CD4-positive, alpha-beta T cell treated with Interleukin-1 beta for 1 hour (primary cell): ENCODE data around the gene ABCA3.

Experiments
- DNase-seq, 2 donors: peaks; one replicate each; pipeline ENCODE4 v3.0.0-alpha.2; 2020 to 2022

ABCA3 gene

DNA sequence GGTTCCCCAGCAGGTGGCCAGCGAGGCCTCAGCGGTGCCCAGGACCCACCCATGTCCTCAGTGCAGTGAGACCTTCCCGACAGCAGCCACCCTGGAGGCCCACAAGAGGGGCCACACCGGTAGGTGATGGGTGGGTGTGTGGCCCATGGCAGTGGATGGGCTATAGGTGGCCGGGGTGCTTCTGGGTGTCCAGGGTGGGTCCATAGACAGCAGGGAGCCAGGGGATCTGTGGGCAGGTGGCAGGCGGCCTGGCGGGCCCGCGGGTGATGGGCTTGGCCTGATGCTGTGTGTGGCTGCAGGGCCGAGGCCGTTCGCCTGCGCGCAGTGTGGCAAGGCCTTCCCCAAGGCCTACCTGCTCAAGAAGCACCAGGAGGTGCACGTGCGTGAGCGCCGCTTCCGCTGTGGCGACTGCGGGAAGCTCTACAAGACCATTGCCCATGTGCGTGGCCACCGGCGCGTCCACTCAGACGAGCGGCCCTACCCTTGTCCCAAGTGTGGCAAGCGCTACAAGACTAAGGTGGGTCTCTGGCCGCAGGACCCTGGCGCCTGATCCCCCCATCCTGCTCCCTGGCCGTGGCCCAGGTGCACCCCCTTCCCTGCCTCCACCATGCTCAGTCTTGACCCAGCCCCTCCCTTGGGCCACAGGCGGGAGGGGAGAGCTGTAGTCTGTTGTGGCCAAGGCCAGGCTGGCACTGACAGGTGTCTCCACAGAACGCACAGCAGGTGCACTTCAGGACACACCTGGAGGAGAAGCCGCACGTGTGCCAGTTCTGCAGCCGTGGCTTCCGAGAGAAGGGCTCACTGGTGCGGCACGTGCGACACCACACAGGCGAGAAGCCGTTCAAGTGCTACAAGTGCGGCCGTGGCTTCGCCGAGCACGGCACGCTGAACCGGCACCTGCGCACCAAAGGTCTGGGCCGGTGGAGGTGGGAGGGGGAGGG is 106.4 kb downstream of the ABCA3 start:
- DNase-seq: no peak

DNA sequence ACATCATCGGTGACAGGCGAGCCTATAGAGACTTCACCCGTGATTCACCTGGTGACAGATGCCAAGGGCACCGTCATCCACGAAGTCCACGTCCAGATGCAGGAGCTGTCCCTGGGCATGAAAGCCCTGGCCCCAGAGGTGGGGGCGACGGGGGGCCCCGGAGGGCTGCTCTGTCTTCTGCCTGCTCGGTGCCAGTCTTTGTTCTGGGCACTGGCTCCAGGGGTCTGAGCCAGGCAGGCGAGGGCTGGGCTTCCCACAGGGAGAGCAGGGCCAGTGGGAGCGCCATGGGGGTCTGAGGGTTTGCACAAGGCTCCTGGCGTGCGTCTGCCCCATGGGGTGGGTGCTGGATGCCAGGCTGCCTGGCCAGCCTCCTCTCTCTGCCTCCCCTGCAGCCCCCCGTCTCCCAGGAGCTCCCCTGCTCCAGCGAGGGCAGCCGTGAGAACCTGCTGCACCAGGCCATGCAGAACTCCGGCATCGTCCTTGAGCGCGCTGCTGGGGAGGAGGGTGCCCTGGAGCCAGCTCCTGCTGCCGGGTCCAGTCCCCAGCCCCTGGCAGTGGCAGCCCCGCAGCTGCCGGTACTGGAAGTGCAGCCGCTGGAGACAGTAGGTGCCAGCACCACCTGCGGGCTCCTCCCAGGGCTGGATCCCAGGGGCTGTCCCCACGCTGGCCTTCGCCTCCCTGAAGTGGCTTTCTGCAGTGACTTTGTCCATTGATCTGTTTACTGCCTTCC is 107.3 kb downstream of the ABCA3 start:
- DNase-seq: no peak

DNA sequence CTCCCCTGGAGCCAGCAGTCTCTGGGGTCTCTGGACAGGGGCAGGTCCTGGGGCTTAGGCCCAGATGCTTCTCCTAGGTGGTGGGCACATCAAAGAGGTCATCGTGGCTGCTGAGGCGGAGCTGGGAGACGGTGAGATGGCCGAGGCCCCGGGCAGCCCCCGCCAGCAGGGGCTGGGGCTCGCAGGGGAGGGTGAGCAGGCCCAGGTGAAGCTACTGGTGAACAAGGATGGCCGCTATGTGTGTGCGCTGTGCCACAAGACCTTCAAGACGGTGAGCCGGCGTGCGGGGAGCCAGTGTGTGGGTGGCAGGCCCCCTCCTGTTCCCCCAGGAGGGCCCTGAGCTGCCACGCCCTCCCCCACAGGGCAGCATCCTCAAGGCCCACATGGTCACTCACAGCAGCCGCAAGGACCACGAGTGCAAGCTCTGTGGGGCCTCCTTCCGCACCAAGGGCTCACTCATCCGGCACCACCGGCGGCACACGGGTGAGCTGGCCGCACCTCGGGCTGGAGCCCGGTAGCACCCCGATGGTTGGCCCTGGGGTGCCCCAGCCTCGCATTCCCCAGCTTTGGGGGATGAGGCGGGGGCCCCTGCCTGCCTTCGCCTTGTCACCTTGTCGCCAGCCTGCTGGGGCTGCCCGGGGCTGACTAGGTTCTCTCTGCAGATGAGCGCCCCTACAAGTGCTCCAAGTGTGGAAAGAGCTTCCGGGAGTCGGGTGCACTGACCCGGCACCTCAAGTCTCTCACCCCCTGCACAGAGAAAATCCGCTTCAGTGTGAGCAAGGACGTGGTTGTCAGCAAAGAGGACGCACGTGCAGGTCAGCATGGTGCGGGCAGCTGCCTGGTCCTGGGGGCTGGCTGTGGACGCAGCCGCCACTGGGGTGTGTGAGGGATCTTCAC is 108.2 kb downstream of the ABCA3 start:
- DNase-seq: no peak

DNA sequence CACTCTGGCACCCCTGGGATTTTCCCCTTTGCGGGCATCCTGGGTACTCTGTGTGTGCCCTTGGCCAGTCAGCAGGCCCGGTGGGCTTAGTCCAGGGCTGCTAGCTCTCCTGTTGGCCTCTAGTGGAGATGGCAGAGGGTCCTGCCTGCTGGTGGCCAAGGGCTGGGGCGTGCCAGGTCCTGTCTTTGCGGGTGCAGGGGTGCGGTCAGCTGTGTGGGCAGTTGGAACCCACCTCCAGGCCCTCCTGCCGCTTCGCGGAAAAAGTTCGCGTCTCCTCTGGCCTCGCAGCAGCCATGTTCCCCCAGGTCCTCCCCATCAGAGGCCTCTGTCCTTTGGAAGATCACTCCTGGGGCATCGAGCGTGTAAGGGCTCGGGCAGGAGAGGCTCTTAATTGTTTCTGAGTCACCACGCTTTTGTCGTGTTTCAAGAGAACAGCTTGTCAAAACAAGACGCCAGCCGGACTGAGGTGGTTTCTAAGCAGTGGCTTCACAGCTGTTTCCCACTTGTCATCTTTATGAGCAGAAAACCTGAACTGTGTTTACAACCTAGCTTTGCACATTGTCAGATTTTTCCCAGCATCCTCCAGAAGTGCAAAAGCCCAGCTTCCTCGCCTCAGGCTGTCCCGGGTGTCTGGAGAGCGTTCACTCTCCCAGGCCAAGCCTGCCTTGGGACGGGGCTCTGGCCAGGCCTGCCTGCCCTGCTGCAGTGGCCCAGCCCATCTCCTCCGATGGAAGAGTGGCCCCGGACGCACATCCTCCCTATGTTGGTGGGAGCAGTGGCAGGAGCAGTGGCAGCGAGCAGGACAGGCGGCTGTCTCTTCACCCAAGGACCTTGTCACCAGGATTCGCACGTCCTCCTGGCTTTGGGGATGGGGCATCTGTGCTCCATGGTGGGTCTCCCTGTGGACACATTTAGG is 109.3 kb downstream of the ABCA3 start:
- DNase-seq: no peak

DNA sequence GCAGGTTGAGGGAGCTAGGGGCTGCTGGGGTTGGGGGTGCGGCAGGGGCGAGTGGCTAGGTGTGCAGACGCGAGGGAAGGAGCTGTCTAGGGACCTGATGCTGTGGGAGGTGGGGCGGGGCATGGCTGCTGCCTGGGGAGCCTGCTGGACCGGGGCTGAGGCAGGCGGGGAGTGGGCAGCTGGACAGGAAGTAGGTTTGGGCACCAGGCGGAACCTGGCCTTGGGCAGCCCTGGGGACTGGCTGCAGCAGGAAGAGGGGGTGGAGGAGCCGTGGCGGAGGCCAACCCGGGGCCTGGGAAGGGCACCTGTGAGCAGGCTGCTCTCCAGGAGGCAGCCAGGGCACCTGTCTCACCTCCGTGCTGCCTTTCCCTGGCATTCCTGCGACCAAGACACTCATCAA is 110.2 kb downstream of the ABCA3 start:
- no peak for DNase-seq

DNA sequence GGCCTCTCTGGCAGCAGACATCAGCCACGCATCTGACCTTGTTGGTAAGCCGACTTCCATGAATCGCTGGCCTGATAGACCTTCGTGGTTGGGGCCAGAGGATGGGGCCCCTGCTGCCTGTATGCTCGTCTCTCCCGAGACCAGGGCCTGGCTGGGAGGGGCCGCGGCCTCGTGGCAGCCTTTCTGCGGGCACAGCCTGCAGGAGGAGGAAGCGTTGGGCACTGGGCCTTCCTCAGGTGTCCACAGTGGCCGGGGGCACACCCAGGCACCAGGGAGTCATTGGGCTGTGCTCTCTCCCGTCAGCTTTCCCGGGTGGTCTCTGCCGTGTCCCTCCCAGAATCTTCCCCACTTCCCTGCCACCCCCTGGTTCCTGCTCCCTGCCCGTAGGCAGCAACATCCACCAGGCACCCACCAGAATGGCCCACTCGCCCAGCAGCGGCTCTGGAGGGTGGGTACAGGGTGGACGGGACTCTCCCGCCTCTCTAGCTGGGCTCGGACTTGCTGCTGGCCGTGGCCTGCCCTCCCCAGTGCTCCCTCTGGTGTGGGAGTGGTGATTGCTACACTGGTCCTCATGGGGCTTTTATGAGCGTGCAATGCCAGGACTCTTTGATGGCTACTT is 110.8 kb downstream of the ABCA3 start:
- no peak for DNase-seq

DNA sequence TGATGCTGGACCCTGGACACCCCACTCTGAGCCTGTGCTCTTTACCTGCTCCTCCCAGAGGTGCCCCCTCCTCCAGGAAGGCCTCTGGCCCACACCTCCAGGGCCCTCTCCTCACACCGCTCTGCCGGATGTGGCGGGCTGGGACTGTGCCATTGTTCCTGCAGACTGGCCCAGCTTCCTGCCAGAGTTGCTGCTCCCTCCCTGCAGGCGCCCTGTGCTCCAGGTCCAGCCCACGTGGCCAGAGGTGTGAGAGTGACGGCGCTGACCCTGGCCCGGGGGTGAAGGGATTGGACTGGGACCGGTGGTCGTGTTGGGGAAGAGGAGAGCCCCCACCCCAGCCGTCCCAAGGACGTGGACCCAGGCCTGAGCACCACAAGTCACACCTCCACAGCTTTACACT is 111.4 kb downstream of the ABCA3 start:
- no peak for DNase-seq

DNA sequence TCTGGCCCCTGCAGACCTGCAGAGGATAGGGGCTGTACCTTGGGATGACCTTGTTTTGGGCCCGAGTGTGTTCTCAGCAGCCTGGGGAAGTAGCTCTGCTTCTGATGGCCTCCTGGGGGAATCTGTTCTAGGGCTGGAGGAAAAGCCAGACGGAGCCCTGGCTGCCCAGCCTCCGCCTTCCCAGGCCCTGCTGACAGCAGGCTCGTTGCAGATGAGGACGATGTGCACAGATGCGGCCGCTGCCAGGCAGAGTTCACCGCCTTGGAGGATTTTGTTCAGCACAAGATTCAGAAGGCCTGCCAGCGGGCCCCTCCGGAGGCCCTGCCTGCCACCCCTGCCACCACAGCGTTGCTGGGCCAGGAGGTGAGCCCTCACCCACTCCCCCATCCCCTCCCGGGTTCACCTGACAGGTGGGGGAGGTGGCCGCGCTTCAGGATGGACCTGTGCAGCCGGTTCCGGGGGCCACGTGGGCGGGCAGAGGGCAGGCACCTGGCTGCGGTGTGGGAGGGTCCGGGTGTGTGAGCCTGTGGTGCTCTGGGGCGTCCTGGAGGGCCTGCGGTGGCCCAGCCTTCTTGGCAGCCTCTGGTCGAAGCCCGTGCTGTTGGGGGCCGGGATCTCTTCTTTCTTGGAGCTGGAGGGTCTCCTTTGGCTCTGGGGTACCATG is 112.2 kb downstream of the ABCA3 start:
- no peak for DNase-seq

DNA sequence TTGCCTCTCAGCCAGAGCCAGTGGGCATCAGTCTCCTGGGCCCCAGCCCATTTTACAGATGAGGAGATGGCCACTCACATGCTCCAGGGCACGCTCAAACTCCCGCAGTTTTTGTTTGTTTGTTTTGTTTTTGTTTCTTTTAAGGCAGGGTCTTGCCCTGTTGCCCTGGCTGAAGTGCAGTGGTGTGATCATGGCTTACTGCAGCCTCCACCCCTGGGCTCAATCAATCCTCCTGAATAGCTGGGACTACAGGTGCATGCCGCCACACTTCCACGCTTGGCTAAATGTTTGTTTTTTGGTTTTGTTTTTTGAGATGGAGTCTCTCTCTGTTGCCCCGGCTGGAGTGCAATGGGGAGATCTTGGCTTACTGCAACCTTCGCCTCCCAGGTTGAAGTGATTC is 113.6 kb downstream of the ABCA3 start:
- DNase-seq: no peak

DNA sequence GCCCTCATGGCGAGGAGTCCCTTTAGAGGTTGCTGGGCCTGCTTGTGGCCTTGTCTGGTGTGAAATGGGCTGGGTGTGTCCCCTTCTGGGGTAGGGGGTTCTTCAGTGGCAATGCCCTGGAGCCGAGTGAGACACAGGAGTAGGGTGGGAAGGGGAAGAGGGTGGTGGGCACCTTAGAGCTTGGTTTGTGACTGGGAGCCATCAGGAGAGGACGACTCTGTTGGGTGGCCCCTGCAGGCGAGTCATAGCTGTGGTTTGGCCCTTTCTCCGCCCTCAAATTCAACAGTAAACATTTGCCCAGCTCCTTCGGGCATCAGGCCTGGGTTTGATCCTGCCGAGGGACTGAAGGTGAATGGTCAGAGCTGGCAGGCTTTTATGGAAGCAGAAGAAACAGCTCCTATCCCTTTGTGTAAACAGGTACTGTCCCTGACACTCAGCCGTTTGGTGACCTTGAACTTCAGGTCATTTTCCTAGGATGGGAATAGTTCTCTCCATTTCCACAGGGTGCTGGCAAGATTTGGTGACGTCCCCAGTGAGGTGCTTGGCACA is 114.2 kb downstream of the ABCA3 start:
- no peak for DNase-seq
